ENCODE data around the gene TMEM200C.

DNA sequence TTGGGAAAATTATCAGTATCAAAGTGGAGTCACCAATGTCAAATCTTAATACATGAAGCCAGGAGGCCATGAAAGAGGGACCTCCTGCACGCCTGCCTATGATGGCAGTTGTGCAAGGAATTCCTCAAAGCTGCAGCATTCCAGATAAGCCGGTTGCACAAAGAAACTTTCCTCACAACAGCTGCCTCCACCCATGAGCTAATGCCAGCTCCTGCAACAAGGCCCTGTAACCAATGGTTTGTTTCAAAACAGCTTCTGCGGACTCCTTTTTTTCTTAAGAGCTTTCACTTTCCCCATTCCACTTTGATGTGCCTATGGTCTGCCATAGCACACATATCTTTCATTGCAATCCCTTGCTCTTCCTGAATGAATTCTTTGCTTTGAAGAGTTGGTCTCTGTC is 22.4 kb downstream of the TMEM200C start:
- TF ChIP-seq, protein P1, sequence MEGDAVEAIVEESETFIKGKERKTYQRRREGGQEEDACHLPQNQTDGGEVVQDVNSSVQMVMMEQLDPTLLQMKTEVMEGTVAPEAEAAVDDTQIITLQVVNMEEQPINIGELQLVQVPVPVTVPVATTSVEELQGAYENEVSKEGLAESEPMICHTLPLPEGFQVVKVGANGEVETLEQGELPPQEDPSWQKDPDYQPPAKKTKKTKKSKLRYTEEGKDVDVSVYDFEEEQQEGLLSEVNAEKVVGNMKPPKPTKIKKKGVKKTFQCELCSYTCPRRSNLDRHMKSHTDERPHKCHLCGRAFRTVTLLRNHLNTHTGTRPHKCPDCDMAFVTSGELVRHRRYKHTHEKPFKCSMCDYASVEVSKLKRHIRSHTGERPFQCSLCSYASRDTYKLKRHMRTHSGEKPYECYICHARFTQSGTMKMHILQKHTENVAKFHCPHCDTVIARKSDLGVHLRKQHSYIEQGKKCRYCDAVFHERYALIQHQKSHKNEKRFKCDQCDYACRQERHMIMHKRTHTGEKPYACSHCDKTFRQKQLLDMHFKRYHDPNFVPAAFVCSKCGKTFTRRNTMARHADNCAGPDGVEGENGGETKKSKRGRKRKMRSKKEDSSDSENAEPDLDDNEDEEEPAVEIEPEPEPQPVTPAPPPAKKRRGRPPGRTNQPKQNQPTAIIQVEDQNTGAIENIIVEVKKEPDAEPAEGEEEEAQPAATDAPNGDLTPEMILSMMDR (IDR thresholded peaks at IDR 0.05), result no peak
- TF ChIP-seq POLR2A (IDR thresholded peaks at IDR 0.05), result no peak

All from uterus (tissue), 2 donors.